ENCODE data around the gene PDZRN3. TPM values are rescaled to one million over a fixed set of nuclear protein-coding genes. Genes with fewer than 3 reads are reported as not detected.

PDZRN3 gene
- total RNA-seq (ENCODE audit: low replicate concordance) = 40.5 and 76.8 TPM in 2 replicates

GRCh38 chr3:73624821-73625665 lies at the start of gene PDZRN3:
Gene PDZRN3, minus strand, starts transcription at chr3:73624941.
- peak within 1 kb of the TSS; percentile 93 for H3K4me3 ChIP-seq (ENCODE audit: low read depth, low read length)
- no peak for TF ChIP-seq CTCF (IDR thresholded peaks at IDR 0.05; ENCODE audit: insufficient read depth, low read length)
- peak; percentile 84 for DNase-seq (ENCODE audit: low read depth)

- H3K4me3 ChIP-seq (ENCODE audit: low read depth, low read length) = no peak overlapping the region
- DNase-seq (ENCODE audit: low read depth) = no peak
- TF ChIP-seq CTCF (IDR thresholded peaks at IDR 0.05; ENCODE audit: insufficient read depth, low read length) = no peak
Observed at GRCh38 chr3:73674280-73674679, 49.5 kb upstream of the PDZRN3 start.

- H3K4me3 ChIP-seq (ENCODE audit: low read depth, low read length) = no peak overlapping the region
- TF ChIP-seq CTCF (IDR thresholded peaks at IDR 0.05; ENCODE audit: insufficient read depth, low read length) = no peak
- peak; percentile 36 for DNase-seq (ENCODE audit: low read depth)
Observed at GRCh38 chr3:73669260-73669659, 44.5 kb upstream of the PDZRN3 start.

GRCh38 chr3:73668391-73668790 lies 43.6 kb upstream of the PDZRN3 start:
- no peak for DNase-seq (ENCODE audit: low read depth)
- H3K4me3 ChIP-seq (ENCODE audit: low read depth, low read length) = no peak overlapping the region
- TF ChIP-seq CTCF (IDR thresholded peaks at IDR 0.05; ENCODE audit: insufficient read depth, low read length) = no peak

- DNase-seq (ENCODE audit: low read depth) = no peak
- no peak overlapping the region for H3K4me3 ChIP-seq (ENCODE audit: low read depth, low read length)
- no peak for TF ChIP-seq CTCF (IDR thresholded peaks at IDR 0.05; ENCODE audit: insufficient read depth, low read length)
Observed at GRCh38 chr3:73667889-73668288, 43.1 kb upstream of the PDZRN3 start.

GRCh38 chr3:73665286-73665685 lies 40.5 kb upstream of the PDZRN3 start:
- H3K4me3 ChIP-seq (ENCODE audit: low read depth, low read length) = no peak overlapping the region
- no peak for TF ChIP-seq CTCF (IDR thresholded peaks at IDR 0.05; ENCODE audit: insufficient read depth, low read length)
- DNase-seq (ENCODE audit: low read depth) = no peak
